Neuronal stem cell (in vitro differentiated cells): ENCODE data around the gene RNF144A.
A peak's percentile ranks its signal among the peaks of the same experiment; 100 is the strongest.

Source experiments
- DNase-seq: peaks from one replicate; pipeline ENCODE4 v3.0.0-alpha.2; 2013; ENCODE audit warnings: low spot score
- H2AFZ ChIP-seq: one replicate; pipeline ENCODE4 v1.6.1; 2013; ENCODE audit warnings: mild to moderate bottlenecking, low read length, inconsistent platforms
- H2AK5ac ChIP-seq: 2 replicates; pipeline ENCODE4 v1.6.1; 2013; ENCODE audit warnings: low read depth, mild to moderate bottlenecking, inconsistent platforms, low read length, moderate library complexity, mixed read lengths
- H2BK120ac ChIP-seq: 2 replicates; pipeline ENCODE4 v1.6.1; 2013; ENCODE audit warnings: low read depth, mild to moderate bottlenecking, inconsistent platforms, low read length, moderate library complexity, mixed read lengths
- H2BK12ac ChIP-seq: one replicate; pipeline ENCODE4 v1.6.1; 2013; ENCODE audit warnings: low read length, inconsistent platforms
- H2BK15ac ChIP-seq: 2 replicates; pipeline ENCODE4 v1.6.1; 2013; ENCODE audit warnings: mild to moderate bottlenecking, low read length, inconsistent platforms, mixed read lengths
- H2BK5ac ChIP-seq: one replicate; pipeline ENCODE4 v1.6.1; 2013; ENCODE audit warnings: inconsistent platforms, mild to moderate bottlenecking, low read length, moderate library complexity
- H3K14ac ChIP-seq: one replicate; pipeline ENCODE4 v1.6.1; 2013; ENCODE audit warnings: low read length, inconsistent platforms
- H3K18ac ChIP-seq: 2 replicates; pipeline ENCODE4 v1.6.1; 2013; ENCODE audit warnings: low read length, inconsistent platforms
- H3K23ac ChIP-seq: 2 replicates; pipeline ENCODE4 v1.6.1; 2013; ENCODE audit warnings: low read depth, mild to moderate bottlenecking, mixed read lengths, low read length, inconsistent platforms; ENCODE audit not compliant: poor library complexity
- H3K27ac ChIP-seq: replicated peaks from 3 replicates; pipeline ENCODE4 v1.5.1; 2013; ENCODE audit warnings: low read length, inconsistent platforms
- H3K27me3 ChIP-seq, 3 experiments: 2 replicates each; pipeline ENCODE4 v1.6.1; 2013; ENCODE audit warnings: low read length in 3 of 3, mild to moderate bottlenecking in 2 of 3, inconsistent platforms in 1 of 3, low read depth in 1 of 3, mixed read lengths in 1 of 3, moderate library complexity in 1 of 3; ENCODE audit not compliant: control insufficient read depth in 3 of 3, insufficient read depth in 3 of 3
- H3K36me3 ChIP-seq, 2 donors: replicated peaks in 1 of 2; 2 replicates each; pipeline ENCODE4 v1.6.1; 2013; ENCODE audit warnings: low read length in 2 of 2; ENCODE audit not compliant: control insufficient read depth in 2 of 2, insufficient read depth in 2 of 2
- H3K4ac ChIP-seq: 2 replicates; pipeline ENCODE4 v1.6.1; 2013; ENCODE audit warnings: inconsistent platforms, mild to moderate bottlenecking, low read length, moderate library complexity
- H3K4me1 ChIP-seq, 2 donors: 1 replicate in 1 of 2; 2 replicates in 1 of 2; pipeline ENCODE4 v1.6.1; 2013; ENCODE audit warnings: low read length in 2 of 2, low read depth in 1 of 2; ENCODE audit not compliant: control insufficient read depth in 2 of 2, insufficient read depth in 1 of 2
- H3K4me2 ChIP-seq: one replicate; pipeline ENCODE4 v1.6.1; 2013; ENCODE audit warnings: mild to moderate bottlenecking, low read length, inconsistent platforms; ENCODE audit not compliant: insufficient read depth, poor library complexity, severe bottlenecking
- H3K4me3 ChIP-seq, 2 donors: 2 replicates each; pipeline ENCODE4 v1.5.1; 2013; ENCODE audit warnings: low read length in 2 of 2, mild to moderate bottlenecking in 2 of 2, inconsistent platforms in 1 of 2, moderate library complexity in 1 of 2
- H3K79me1 ChIP-seq: one replicate; pipeline ENCODE4 v1.6.1; 2013; ENCODE audit warnings: low read depth, mild to moderate bottlenecking, inconsistent platforms, low read length, moderate library complexity
- H3K9ac ChIP-seq: one replicate; pipeline ENCODE4 v1.6.1; 2013; ENCODE audit warnings: mild to moderate bottlenecking, low read depth, low read length, inconsistent platforms; ENCODE audit not compliant: poor library complexity
- H3K9me3 ChIP-seq, 2 donors: replicated peaks in 1 of 2; 2 replicates each; pipeline versions ENCODE3 to v1.6.1; 2013; ENCODE audit warnings: low read length in 2 of 2, mild to moderate bottlenecking in 2 of 2, inconsistent platforms in 1 of 2, low read depth in 1 of 2, mixed read lengths in 1 of 2, moderate library complexity in 1 of 2; ENCODE audit not compliant: control insufficient read depth in 2 of 2, insufficient read depth in 1 of 2
- H4K8ac ChIP-seq: one replicate; pipeline ENCODE4 v1.6.1; 2013; ENCODE audit warnings: low read depth, mild to moderate bottlenecking, inconsistent platforms, low read length, moderate library complexity
- H4K91ac ChIP-seq: one replicate; pipeline ENCODE4 v1.6.1; 2013; ENCODE audit warnings: low read length, low read depth, mild to moderate bottlenecking, inconsistent platforms; ENCODE audit not compliant: poor library complexity
- WGBS, 2 donors: extraction: QIAGEN DNeasy Blood & Tissue Kit; methylation state at CpG; one replicate each; pipeline ENCODE4 v1.1.7; 2013; ENCODE audit warnings: missing lambda C conversion rate in 2 of 2, mixed read lengths in 1 of 2; ENCODE audit not compliant: insufficient read length in 2 of 2, insufficient replicate concordance in 1 of 2; ENCODE audit errors: extremely low coverage in 2 of 2; 5-methylcytosine and 5-hydroxymethylcytosine counted together

RNF144A gene

DNA sequence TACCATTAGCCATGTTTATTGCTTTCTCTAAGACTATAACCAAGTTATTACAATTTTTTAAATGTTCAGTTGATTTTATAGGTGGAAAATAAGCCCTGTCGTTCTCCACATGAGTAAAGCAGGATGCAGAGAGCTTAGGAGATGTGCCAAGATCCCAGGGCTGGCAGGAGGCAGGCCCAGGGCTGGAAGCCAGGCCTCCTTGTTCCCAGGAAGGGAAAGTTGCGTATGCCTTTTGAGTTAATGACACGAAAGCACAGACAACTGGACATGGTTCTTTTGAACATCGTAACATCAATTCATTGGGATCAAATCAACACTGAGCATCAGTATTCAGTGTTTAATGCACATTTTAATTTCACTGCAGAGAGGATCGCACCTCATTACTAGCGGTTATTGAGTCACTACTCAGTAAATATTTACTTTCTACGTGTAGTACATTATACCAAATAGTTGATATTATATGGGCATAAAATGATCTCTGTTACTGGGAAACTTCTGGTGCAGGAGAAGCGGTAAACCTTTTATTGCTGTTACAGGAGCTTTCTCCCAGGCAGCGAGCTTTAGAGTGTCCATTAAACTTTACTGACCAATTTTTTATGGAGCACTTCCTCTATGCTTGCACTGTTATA, 60.0 kb downstream of the RNF144A start:
- H3K18ac ChIP-seq, result no peak overlapping the region

DNA sequence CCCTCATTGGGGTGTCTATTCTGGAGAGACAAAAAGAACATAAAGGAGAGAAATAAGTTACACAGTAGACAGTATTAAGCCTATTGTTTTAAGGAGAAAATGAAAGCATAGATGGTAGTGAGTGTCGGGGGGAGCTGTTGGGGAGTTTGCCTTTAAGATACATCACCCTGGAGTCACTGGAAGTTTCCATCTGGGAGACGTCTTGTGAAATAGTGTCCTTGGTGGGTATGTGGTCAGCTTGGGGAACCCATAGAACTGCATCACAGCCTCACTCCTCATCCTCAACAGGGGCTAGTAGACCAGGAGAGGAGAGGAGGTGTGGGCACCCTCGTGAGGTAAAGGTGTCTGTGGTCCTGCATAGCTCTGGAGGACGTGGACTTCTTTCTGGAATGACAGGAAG, 60.6 kb downstream of the RNF144A start:
- Histone ChIP-seq H2BK120ac (no peak overlapping the region), H2AK5ac (no peak overlapping the region), H2AFZ (no peak overlapping the region), H4K8ac (no peak overlapping the region), H3K4me1 (peaks cover 0 to 3% of the 10 kb centered on the region in 2 donors), H2BK15ac (no peak overlapping the region), H2BK5ac (no peak overlapping the region), H3K4me3 (no peak overlapping the region), H3K23ac (no peak overlapping the region), H3K9me3 (peaks cover 6 to 27% of the 10 kb centered on the region in 2 donors), H3K9ac (no peak overlapping the region), H4K91ac (no peak overlapping the region), H3K4me2 (no peak overlapping the region), H3K14ac (no peak overlapping the region), H3K18ac (no peak overlapping the region), H3K4ac (no peak overlapping the region), H3K27me3 (no peaks in the 10 kb centered on the region), H3K27ac (no peak overlapping the region), H3K36me3 (peaks cover 5 to 47% of the 10 kb centered on the region in 2 donors), H2BK12ac (no peak overlapping the region), H3K79me1 (no peaks in the 10 kb centered on the region)
- no CpG with 5 or more reads among the region's 4 CpGs for WGBS, 2 donors
- no peak for DNase-seq

More for the DNA sequence above, 60.0 kb downstream of the RNF144A start:
- H3K36me3 ChIP-seq, result peaks cover 5 to 50% of the 10 kb centered on the region in 2 donors
- H2BK5ac ChIP-seq, result no peak overlapping the region
- no peak overlapping the region for H3K4me2 ChIP-seq
- no peak overlapping the region for H4K8ac ChIP-seq
- no peak overlapping the region for H3K23ac ChIP-seq
- no peak overlapping the region for H4K91ac ChIP-seq
- no peak overlapping the region for H3K27ac ChIP-seq
- no peak overlapping the region for H3K4ac ChIP-seq
- DNase-seq, result no peak
- no peaks in the 10 kb centered on the region for H3K27me3 ChIP-seq
- H3K79me1 ChIP-seq, result no peaks in the 10 kb centered on the region
- H2AFZ ChIP-seq, result no peak overlapping the region
- H2AK5ac ChIP-seq, result no peak overlapping the region
- no peak overlapping the region for H3K4me3 ChIP-seq
- H3K9ac ChIP-seq, result no peak overlapping the region
- H3K4me1 ChIP-seq, result no peaks in the 10 kb centered on the region
- no CpG with 5 or more reads among the region's 9 CpGs for whole genome bisulfite sequencing, 2 donors
- H3K14ac ChIP-seq, result no peak overlapping the region
- peaks cover 6 to 27% of the 10 kb centered on the region in 2 donors for H3K9me3 ChIP-seq
- H2BK12ac ChIP-seq, result no peak overlapping the region
- H2BK120ac ChIP-seq, result no peak overlapping the region
- no peak overlapping the region for H2BK15ac ChIP-seq

DNA sequence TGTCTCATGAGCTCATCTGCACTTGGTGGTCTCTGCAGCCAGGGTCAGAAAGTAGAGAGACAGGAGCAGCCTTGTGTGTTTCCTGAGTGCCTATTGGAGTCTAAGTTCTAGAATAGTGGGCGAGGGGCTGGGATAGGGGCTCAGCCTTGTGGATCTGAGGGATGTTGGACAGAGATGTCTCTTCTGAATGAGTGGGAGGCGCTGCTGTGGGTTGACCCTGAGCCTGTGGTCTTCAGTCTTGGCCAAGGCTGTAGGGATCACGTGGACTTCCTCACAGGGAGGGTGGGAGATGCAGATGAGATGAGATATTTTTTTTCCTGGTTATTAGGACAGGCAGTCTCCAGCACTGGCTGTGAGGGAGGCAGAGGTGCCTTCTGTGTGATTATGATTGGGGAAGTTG, 61.8 kb downstream of the RNF144A start:
- no peak overlapping the region for H3K4me2 ChIP-seq
- H2AFZ ChIP-seq, result no peak overlapping the region
- WGBS, 2 donors, result no CpG with 5 or more reads among the region's 3 CpGs
- H2BK5ac ChIP-seq, result no peak overlapping the region
- no peak overlapping the region for H4K91ac ChIP-seq
- H3K27me3 ChIP-seq, result no peaks in the 10 kb centered on the region
- H2BK12ac ChIP-seq, result no peak overlapping the region
- H3K14ac ChIP-seq, result no peak overlapping the region
- H3K4me1 ChIP-seq, result peaks cover 4 to 14% of the 10 kb centered on the region in 2 donors
- H3K18ac ChIP-seq, result no peak overlapping the region
- no peak overlapping the region for H3K27ac ChIP-seq
- H2BK120ac ChIP-seq, result no peak overlapping the region
- no peak overlapping the region for H3K23ac ChIP-seq
- no peak overlapping the region for H3K9ac ChIP-seq
- no peaks in the 10 kb centered on the region for H3K79me1 ChIP-seq
- H3K4me3 ChIP-seq, result no peak overlapping the region
- no peak overlapping the region for H2AK5ac ChIP-seq
- H4K8ac ChIP-seq, result no peak overlapping the region
- DNase-seq, result no peak
- peak overlapping the region; percentile 66 for H3K4ac ChIP-seq
- H2BK15ac ChIP-seq, result no peak overlapping the region
- H3K36me3 ChIP-seq, result peaks cover 5 to 35% of the 10 kb centered on the region in 2 donors
- peaks cover 6 to 27% of the 10 kb centered on the region in 2 donors for H3K9me3 ChIP-seq

DNA sequence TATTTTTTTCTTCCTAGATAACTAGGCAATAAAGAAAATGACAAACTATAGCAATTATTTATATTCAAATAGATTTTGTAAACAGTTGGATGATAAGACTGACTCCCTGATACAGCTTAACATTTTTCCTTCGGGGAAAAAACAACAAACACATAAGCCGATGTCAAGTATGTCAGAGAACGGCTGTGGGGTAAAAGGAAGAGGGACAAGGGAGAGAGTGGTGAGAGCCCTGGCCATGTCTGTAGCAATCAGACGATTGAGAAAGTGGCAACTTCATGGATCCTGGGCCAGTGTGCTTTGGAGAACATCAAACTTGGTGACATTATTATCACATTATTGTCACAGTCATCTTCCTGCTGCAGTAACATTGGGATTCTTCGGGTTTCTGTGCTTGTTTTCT, 65.2 kb downstream of the RNF144A start:
- H2BK120ac ChIP-seq, result no peak overlapping the region
- no peak overlapping the region for H2BK12ac ChIP-seq
- H2AK5ac ChIP-seq, result no peak overlapping the region
- no peak overlapping the region for H4K91ac ChIP-seq
- no peak for DNase-seq
- no peak overlapping the region for H3K9ac ChIP-seq
- no peak overlapping the region for H3K4me3 ChIP-seq
- H3K79me1 ChIP-seq, result no peaks in the 10 kb centered on the region
- no peak overlapping the region for H3K23ac ChIP-seq
- H3K4ac ChIP-seq, result no peak overlapping the region
- WGBS, 2 donors, result no CpG with 5 or more reads among the region's 5 CpGs
- H3K36me3 ChIP-seq, result peaks cover 3 to 14% of the 10 kb centered on the region in 2 donors
- no peak overlapping the region for H2BK15ac ChIP-seq
- no peak overlapping the region for H3K18ac ChIP-seq
- no peaks in the 10 kb centered on the region for H3K27me3 ChIP-seq
- no peak overlapping the region for H4K8ac ChIP-seq
- no peak overlapping the region for H3K14ac ChIP-seq
- peaks cover 6 to 27% of the 10 kb centered on the region in 2 donors for H3K9me3 ChIP-seq
- H2AFZ ChIP-seq, result no peak overlapping the region
- H2BK5ac ChIP-seq, result no peak overlapping the region
- no peak overlapping the region for H3K4me2 ChIP-seq
- no peak overlapping the region for H3K27ac ChIP-seq
- H3K4me1 ChIP-seq, result peaks cover 21 to 31% of the 10 kb centered on the region in 2 donors
